ENCODE measurements around the gene RELA.

DNA sequence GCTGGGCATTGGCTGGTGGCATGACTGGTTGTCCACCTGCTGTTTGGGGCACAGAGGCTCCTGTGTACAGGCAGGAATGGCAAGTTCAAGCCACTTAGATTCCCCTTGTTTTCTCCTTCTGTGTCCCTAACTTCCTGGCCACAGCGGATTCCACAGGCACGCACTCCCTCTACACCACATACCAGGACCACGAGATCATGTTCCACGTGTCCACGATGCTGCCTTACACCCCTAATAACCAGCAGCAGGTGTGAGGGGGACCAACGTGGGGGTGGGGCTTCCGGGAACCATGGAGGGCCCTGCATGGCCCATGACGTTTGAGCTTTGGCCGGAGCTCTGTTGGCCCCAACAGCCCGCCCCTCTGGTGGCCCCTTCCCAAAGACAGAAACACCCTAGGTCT lies 17.0 kb downstream of the RELA start:
- no peak for TF ChIP-seq CTCF (conservative IDR thresholded peaks at IDR 0.05; ENCODE audit: low read length)
- TF ChIP-seq EZH2phosphoT487 (IDR thresholded peaks at IDR 0.05; ENCODE audit: borderline replicate concordance, low read depth, low read length): no peak

Measured in OCI-LY7 (cell line).